Panc1 (cell line): ENCODE data around the gene PTPMT1. TPM values are rescaled to one million over a fixed set of nuclear protein-coding genes. Genes with fewer than 3 reads are reported as not detected.

Source experiments
- ATAC-seq: fragments of 200-7000 bp; cut with Tn5 transposase; 2 replicates; pipeline ENCODE4 v1.9.1; 2020; ENCODE audit warnings: mild to moderate bottlenecking, moderate library complexity
- BruUV-seq: library from RNA; stranded (reverse); fragments of 400-500 nt; replicated peaks from 2 replicates; lab custom pipeline; 2021; lab: Mats Ljungman, UMichigan
- CTCF ChIA-PET: fragments of 300-600 bp; sonication (Branson Sonifier 250); formaldehyde crosslinking; loops from one replicate; lab custom pipeline; 2022; ENCODE audit warnings: antibody characterized with exemption; lab: Charles Lee
- POLR2A ChIA-PET: fragments of 300-600 bp; sonication (Branson Sonifier 250); formaldehyde crosslinking; loops from one replicate; lab custom pipeline; 2022; ENCODE audit warnings: antibody characterized with exemption; lab: Charles Lee
- DNase-seq: peaks from one replicate; pipeline ENCODE4 v3.0.0-alpha.2; 2010; ENCODE audit warnings: low read depth, low spot score
- H3K27ac ChIP-seq: 2 replicates; pipeline ENCODE4 v1.5.1; 2011; ENCODE audit warnings: mild to moderate bottlenecking, low read length, inconsistent platforms
- H3K27me3 ChIP-seq: fragments of 200-500 bp; sonication (Bioruptor generic); 2 replicates; pipeline ENCODE4 v1.6.0; 2014; ENCODE audit warnings: low read length, inconsistent platforms; ENCODE audit not compliant: control insufficient read depth, insufficient read depth
- H3K36me3 ChIP-seq: fragments of 200-500 bp; sonication (Bioruptor generic); 2 replicates; pipeline ENCODE4 v1.5.1; 2014; ENCODE audit warnings: inconsistent platforms, mild to moderate bottlenecking, low read length, moderate library complexity; ENCODE audit not compliant: control insufficient read depth, insufficient read depth
- H3K4me1 ChIP-seq: 2 replicates; pipeline ENCODE4 v1.5.1; 2011; ENCODE audit warnings: inconsistent platforms, mild to moderate bottlenecking, low read length, moderate library complexity; ENCODE audit not compliant: control insufficient read depth, insufficient read depth
- H3K4me3 ChIP-seq, 2 experiments: 2 replicates each; pipeline ENCODE4 v1.5.1; 2011 to 2012; ENCODE audit warnings: low read depth in 2 of 2, low read length in 2 of 2, mild to moderate bottlenecking in 2 of 2, inconsistent platforms in 1 of 2, moderate library complexity in 1 of 2
- H3K9me3 ChIP-seq: fragments of 200-500 bp; sonication (Bioruptor generic); 2 replicates; pipeline ENCODE4 v1.5.1; 2014; ENCODE audit warnings: low read depth, mild to moderate bottlenecking, inconsistent platforms, low read length, moderate library complexity; ENCODE audit not compliant: control insufficient read depth, insufficient read depth
- POLR2AphosphoS5 ChIP-seq: IDR thresholded peaks from 2 replicates; pipeline ENCODE4 v1.6.1; 2012; ENCODE audit warnings: mild to moderate bottlenecking, low read depth, low read length, moderate library complexity
- SIN3A ChIP-seq: IDR thresholded peaks from 2 replicates; pipeline ENCODE4 v1.6.1; 2012; ENCODE audit warnings: low read depth, mild to moderate bottlenecking, low read length, moderate library complexity, borderline replicate concordance; ENCODE audit not compliant: insufficient read depth
- TCF7L2 ChIP-seq: IDR thresholded peaks from 2 replicates; pipeline ENCODE4 v1.6.1; 2011; ENCODE audit warnings: mild to moderate bottlenecking, low read depth, low read length, inconsistent platforms
- in situ Hi-C: cut with HindIII; loops from 2 replicates; pipeline ENCODE4 v1.10.0; 2016; ENCODE audit warnings: low sequenced_read_pairs, low pct_unique_long_range_greater_than_20kb
- intact Hi-C: fragments of 100-400 bp; cut with micrococcal nuclease; formaldehyde crosslinking; loops from one replicate; pipeline ENCODE4 v1.10.0; 2022; ENCODE audit not compliant: unreplicated experiment
- total RNA-seq: library from RNA; stranded (reverse); gene quantifications from one replicate; pipeline ENCODE4 v1.2.1, GENCODE V29; 2021; ENCODE audit not compliant: unreplicated experiment
- TF ChIP-seq, protein P1 (sequence below): fragments of 450-650 bp; IDR thresholded peaks from 2 replicates; pipeline ENCODE4 v1.5.1; 2017; ENCODE audit warnings: mild to moderate bottlenecking
- TF ChIP-seq, protein P2 (sequence below), 2 experiments: IDR thresholded peaks; 2 replicates each; pipeline ENCODE4 v1.6.1; 2011 to 2012; ENCODE audit warnings: low read depth in 2 of 2, control low read depth in 1 of 2, low read length in 1 of 2, mild to moderate bottlenecking in 1 of 2, moderate library complexity in 1 of 2; ENCODE audit not compliant: insufficient read depth in 1 of 2

The PTPMT1 gene
- total RNA-seq, 1 experiment from 2014 or later = 81.0 TPM

DNA sequence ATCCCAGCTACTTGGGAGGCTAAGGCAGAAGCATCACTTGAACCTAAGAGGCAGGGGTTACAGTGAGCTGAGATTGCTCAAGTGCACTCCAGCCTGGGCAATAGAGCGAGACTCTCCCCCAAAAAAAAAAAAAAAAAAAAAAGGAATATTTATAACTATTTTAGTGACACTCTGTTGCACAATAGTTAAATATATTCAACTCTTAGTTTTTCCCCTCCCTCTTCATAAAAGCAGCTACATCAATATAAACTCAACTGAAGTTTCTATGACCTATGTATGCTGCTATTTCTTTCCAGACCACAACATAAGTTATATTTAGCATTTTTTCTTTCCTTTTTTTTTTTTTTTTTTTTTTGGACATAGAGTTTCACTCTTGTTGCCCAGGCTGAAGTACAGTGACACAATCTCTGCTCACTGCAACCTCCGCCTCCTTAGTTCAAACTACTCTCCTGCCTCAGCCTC lies 31.7 kb upstream of the PTPMT1 start:
- no peaks in the 10 kb centered on the region for H3K27me3 ChIP-seq
- no peak for TF ChIP-seq SIN3A
- TF ChIP-seq POLR2AphosphoS5 = no peak
- no peak for TF ChIP-seq TCF7L2
- TF ChIP-seq, protein P1, sequence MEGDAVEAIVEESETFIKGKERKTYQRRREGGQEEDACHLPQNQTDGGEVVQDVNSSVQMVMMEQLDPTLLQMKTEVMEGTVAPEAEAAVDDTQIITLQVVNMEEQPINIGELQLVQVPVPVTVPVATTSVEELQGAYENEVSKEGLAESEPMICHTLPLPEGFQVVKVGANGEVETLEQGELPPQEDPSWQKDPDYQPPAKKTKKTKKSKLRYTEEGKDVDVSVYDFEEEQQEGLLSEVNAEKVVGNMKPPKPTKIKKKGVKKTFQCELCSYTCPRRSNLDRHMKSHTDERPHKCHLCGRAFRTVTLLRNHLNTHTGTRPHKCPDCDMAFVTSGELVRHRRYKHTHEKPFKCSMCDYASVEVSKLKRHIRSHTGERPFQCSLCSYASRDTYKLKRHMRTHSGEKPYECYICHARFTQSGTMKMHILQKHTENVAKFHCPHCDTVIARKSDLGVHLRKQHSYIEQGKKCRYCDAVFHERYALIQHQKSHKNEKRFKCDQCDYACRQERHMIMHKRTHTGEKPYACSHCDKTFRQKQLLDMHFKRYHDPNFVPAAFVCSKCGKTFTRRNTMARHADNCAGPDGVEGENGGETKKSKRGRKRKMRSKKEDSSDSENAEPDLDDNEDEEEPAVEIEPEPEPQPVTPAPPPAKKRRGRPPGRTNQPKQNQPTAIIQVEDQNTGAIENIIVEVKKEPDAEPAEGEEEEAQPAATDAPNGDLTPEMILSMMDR = no peak
- TF ChIP-seq, protein P2, sequence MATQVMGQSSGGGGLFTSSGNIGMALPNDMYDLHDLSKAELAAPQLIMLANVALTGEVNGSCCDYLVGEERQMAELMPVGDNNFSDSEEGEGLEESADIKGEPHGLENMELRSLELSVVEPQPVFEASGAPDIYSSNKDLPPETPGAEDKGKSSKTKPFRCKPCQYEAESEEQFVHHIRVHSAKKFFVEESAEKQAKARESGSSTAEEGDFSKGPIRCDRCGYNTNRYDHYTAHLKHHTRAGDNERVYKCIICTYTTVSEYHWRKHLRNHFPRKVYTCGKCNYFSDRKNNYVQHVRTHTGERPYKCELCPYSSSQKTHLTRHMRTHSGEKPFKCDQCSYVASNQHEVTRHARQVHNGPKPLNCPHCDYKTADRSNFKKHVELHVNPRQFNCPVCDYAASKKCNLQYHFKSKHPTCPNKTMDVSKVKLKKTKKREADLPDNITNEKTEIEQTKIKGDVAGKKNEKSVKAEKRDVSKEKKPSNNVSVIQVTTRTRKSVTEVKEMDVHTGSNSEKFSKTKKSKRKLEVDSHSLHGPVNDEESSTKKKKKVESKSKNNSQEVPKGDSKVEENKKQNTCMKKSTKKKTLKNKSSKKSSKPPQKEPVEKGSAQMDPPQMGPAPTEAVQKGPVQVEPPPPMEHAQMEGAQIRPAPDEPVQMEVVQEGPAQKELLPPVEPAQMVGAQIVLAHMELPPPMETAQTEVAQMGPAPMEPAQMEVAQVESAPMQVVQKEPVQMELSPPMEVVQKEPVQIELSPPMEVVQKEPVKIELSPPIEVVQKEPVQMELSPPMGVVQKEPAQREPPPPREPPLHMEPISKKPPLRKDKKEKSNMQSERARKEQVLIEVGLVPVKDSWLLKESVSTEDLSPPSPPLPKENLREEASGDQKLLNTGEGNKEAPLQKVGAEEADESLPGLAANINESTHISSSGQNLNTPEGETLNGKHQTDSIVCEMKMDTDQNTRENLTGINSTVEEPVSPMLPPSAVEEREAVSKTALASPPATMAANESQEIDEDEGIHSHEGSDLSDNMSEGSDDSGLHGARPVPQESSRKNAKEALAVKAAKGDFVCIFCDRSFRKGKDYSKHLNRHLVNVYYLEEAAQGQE (IDR thresholded peaks at IDR 0.05; ENCODE audit: insufficient read depth in 1 of 2, low read depth in 2 of 2, low read length in 1 of 2) = no peak
- no peak for ATAC-seq
- no peaks in the 10 kb centered on the region for H3K9me3 ChIP-seq
- no TSS peak for BruUV-seq
- in situ Hi-C loops = no loop called here
- DNase-seq = no peak
- ChIA-PET POLR2A (interaction anchor here (0.6 kb wide), 1 partner anchor 115 kb away, joined by 13 read pairs; no protein-coding TSS in a partner anchor), CTCF (interaction anchor here (0.6 kb wide), 1 partner anchor 109 kb away, joined by 9 read pairs; no protein-coding TSS in a partner anchor)
- no peak overlapping the region for H3K27ac ChIP-seq
- intact Hi-C loops = no loop called here
- H3K4me3 ChIP-seq = no peak overlapping the region
- peaks cover 11% of the 10 kb centered on the region for H3K4me1 ChIP-seq
- no peaks in the 10 kb centered on the region for H3K36me3 ChIP-seq

DNA sequence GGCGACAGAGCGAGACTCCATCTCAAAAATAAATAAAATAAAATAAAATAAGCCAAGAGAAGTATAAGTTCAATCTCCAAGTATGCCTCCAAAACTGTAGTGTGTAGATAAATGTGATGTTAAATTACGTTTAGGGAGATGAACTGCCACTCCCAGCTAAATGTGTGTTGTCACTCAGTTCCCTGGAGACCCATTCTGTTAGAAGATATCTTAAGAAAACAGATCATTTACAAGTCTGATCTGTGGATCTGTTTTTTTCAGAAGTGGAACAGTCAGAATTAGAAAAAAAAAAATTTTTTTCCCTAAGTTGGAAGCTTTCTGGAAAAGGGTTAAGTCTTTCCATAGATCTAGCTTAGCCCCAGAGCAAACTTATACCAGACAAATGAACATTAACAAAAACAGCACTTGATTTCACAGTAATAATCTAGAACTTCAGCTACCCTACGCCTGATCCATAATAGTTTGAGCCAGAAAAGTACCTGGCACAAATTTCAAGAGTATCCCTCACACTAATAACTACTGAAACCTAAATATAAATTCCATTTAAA lies 30.6 kb upstream of the PTPMT1 start:
- no peak overlapping the region for H3K4me3 ChIP-seq
- no TSS peak for BruUV-seq
- ChIA-PET POLR2A (no interaction called here), CTCF (no interaction called here)
- no peak for ATAC-seq
- no peaks in the 10 kb centered on the region for H3K9me3 ChIP-seq
- no peak overlapping the region for H3K27ac ChIP-seq
- no peaks in the 10 kb centered on the region for H3K36me3 ChIP-seq
- H3K4me1 ChIP-seq = peaks cover 21% of the 10 kb centered on the region
- in situ Hi-C loops (no loop called here), intact Hi-C loops (no loop called here)
- DNase-seq = no peak
- no peak for TF ChIP-seq POLR2AphosphoS5
- H3K27me3 ChIP-seq = no peaks in the 10 kb centered on the region

DNA sequence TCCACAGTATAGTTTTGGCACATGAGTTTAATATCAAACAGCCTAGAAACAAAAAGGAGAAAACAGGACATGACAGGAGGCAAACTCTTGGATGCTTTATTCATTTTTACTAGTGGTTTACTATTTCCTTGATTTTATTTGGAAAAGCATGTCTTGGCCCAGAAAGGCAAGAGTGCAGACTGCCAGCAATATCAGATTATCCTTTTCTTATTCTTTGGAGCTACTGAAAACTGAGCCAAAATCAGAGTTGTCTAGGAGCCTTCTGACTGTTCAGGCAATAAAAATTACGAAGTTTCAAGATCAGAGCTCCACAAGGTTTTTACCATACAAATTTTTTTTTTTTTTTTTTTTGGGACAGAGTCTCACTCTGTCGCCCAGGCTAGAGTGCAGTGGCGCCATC lies 28.5 kb upstream of the PTPMT1 start:
- H3K27ac ChIP-seq = no peak overlapping the region
- no peaks in the 10 kb centered on the region for H3K27me3 ChIP-seq
- no peaks in the 10 kb centered on the region for H3K36me3 ChIP-seq
- no peaks in the 10 kb centered on the region for H3K9me3 ChIP-seq
- CTCF ChIA-PET = no interaction called here
- no peak overlapping the region for H3K4me3 ChIP-seq
- in situ Hi-C loops (no loop called here), intact Hi-C loops (no loop called here)
- POLR2A ChIA-PET = interaction anchor here (0.6 kb wide), 1 partner anchor 91 kb away, joined by 4 read pairs; no protein-coding TSS in a partner anchor
- ATAC-seq (no peak), DNase-seq (no peak)
- BruUV-seq = no TSS peak
- peaks cover 31% of the 10 kb centered on the region for H3K4me1 ChIP-seq
- TF ChIP-seq TCF7L2 = no peak
- TF ChIP-seq, protein P2 (IDR thresholded peaks at IDR 0.05; ENCODE audit: insufficient read depth in 1 of 2, low read depth in 2 of 2, low read length in 1 of 2) = no peak
